SK-N-MC (cell line): ENCODE data around the gene CLEC16A.
A peak's percentile ranks its signal among the peaks of the same experiment; 100 is the strongest.

ENCODE experiments used
- DNase-seq: peaks from one replicate; pipeline ENCODE4 v3.0.0-alpha.2; 2011; ENCODE audit warnings: low read depth, low spot score
- H3K27ac ChIP-seq: fragments of 200-600 bp; sonication (generic); 2 replicates; pipeline ENCODE4 v1.5.1; 2016; ENCODE audit warnings: mixed run types
- H3K36me3 ChIP-seq: fragments of 200-600 bp; sonication (generic); 2 replicates; pipeline ENCODE4 v1.6.1; 2017; ENCODE audit warnings: antibody characterized with exemption, low read length, mixed read lengths; ENCODE audit not compliant: insufficient read depth
- H3K4me3 ChIP-seq: fragments of 200-600 bp; sonication (generic); 2 replicates; pipeline ENCODE4 v1.5.1; 2016
- H3K9ac ChIP-seq: fragments of 200-600 bp; sonication (generic); 2 replicates; pipeline ENCODE4 v1.8.0; 2017; ENCODE audit warnings: mixed run types, mixed read lengths; ENCODE audit not compliant: insufficient read length
- H3K9me3 ChIP-seq: fragments of 200-600 bp; sonication (generic); 2 replicates; pipeline ENCODE4 v1.6.1; 2017; ENCODE audit warnings: low read depth, mild to moderate bottlenecking, antibody characterized with exemption, low read length, moderate library complexity, mixed read lengths
- EZH2 ChIP-seq: fragments of 200-600 bp; sonication (generic); IDR thresholded peaks from one replicate; pipeline ENCODE4 v1.6.1; 2017; ENCODE audit warnings: antibody characterized with exemption
- FOXP2 ChIP-seq: optimal IDR thresholded peaks from 2 replicates; pipeline ENCODE3; 2011; ENCODE audit warnings: mild to moderate bottlenecking, moderate library complexity; ENCODE audit not compliant: insufficient read depth; ENCODE audit errors: extremely low read length, control extremely low read depth
- POLR2AphosphoS5 ChIP-seq: IDR thresholded peaks from 2 replicates; pipeline ENCODE4 v1.6.1; 2012; ENCODE audit warnings: mild to moderate bottlenecking, low read depth, low read length, borderline replicate concordance

The CLEC16A gene

DNA sequence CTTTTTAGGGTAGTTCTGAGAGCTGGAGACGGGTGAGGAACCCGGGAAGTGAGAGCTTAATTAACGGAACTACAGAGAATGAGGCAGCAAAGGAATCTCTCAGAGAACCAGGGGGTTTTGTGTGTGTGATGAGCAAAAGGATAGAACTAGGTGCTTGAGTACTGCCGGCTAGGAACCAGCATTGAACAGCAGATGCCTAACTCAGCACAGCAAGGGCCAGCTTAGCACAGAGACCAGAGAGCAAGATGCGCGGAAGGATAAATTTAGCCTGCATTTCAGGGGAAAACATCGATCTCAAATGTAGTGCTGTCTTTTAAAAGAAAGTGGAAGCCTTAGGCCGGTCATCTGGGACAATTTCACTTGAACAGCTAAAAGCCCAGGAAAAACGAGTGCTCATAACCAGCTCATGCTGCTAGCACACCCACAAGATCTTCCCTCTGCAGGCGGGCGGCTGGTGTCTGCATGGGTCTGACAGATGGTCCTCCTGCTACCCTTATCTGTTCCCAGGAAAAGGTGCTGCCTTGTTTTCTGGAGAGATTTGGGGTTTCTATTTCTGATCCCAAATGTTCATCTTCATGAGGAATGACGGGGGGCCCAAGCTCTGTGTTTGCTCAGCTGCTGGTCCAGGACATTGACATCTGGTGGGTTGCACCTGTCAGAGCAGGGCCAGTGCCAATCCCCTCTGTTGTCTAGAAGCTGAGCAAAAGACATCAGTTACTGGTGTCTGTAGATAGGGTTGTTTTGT, 207.7 kb downstream of the CLEC16A start:
- no peak for DNase-seq
- Histone ChIP-seq H3K9me3 (no peaks in the 10 kb centered on the region), H3K27ac (no peak overlapping the region), H3K4me3 (0 out of 2 replicates have a peak overlapping the region, but pooled peaks have one; percentile 33), H3K9ac (no peak overlapping the region), H3K36me3 (no peaks in the 10 kb centered on the region)
- TF ChIP-seq FOXP2 (no peak), POLR2AphosphoS5 (no peak), EZH2 (no peak)

- DNase-seq, result no peak
- TF ChIP-seq FOXP2 (no peak), POLR2AphosphoS5 (no peak), EZH2 (no peak)
Observed at GRCh38 chr16:11152677-11153331, 208.4 kb downstream of the CLEC16A start.

DNA sequence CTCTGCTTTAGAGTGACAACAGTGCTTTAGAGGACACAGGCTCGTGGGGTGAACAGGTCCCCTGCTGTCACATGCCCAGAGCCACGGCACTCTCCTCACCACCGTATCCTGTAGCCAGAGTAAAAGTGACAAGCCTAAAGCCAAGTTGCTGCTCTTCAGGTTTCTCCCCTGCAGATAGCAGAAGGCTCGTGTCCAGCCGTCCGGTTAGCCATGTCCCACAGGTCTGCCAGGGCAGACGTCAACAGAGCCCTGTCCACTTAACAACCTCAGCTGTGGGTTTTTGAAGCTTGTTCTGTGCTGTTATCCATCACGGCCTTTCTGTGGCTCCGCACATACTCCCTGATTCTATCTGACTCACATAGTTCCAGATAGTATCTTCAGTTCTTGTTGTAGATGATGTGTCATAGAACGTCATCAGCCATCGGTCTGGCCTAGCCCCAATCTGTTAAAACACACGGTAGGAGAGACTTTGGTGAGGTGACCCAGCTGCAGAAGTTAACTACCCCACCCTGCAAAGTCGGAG, 211.0 kb downstream of the CLEC16A start:
- Histone ChIP-seq H3K27ac (no peak overlapping the region), H3K4me3 (no peak overlapping the region), H3K36me3 (no peaks in the 10 kb centered on the region), H3K9ac (no peak overlapping the region), H3K9me3 (no peaks in the 10 kb centered on the region)
- no peak for DNase-seq
- no peak for TF ChIP-seq EZH2
- no peak for TF ChIP-seq FOXP2
- TF ChIP-seq POLR2AphosphoS5, result no peak

More at GRCh38 chr16:11152677-11153331, 208.4 kb downstream of the CLEC16A start:
- Histone ChIP-seq H3K4me3 (no peak overlapping the region), H3K9ac (no peak overlapping the region), H3K36me3 (no peaks in the 10 kb centered on the region), H3K9me3 (no peaks in the 10 kb centered on the region), H3K27ac (no peak overlapping the region)

DNA sequence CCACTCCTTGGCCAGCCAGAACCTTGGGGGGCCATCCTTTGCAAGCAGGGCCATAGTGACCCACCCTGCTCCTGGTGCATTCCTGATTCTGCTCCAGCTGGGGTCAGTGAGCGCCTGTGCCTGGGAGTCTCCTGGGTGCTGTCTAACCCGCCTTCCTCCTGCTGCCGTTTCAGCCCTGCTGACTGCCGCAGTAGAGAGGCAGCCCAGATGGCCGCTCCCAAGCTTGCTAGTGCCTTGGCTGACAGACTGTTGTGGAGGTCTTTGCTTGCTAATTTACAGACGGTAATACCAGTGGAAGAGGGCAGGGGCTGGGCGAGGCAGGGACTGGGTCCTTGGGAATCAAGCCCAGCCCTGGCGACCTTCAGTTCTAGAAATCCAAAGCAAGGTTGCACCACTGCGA, 212.0 kb downstream of the CLEC16A start:
- no peak for TF ChIP-seq FOXP2
- TF ChIP-seq EZH2, result no peak
- TF ChIP-seq POLR2AphosphoS5, result no peak
- DNase-seq, result no peak
- no peaks in the 10 kb centered on the region for H3K9me3 ChIP-seq
- H3K36me3 ChIP-seq, result no peaks in the 10 kb centered on the region
- no peak overlapping the region for H3K27ac ChIP-seq
- no peak overlapping the region for H3K9ac ChIP-seq
- no peak overlapping the region for H3K4me3 ChIP-seq

- DNase-seq, result no peak
- H3K9me3 ChIP-seq, result no peaks in the 10 kb centered on the region
Observed at GRCh38 chr16:11157143-11157542, 212.8 kb downstream of the CLEC16A start.

GRCh38 chr16:11158018-11158417, 213.7 kb downstream of the CLEC16A start:
- DNase-seq, result no peak
- TF ChIP-seq EZH2 (no peak), POLR2AphosphoS5 (no peak), FOXP2 (no peak)
- no peaks in the 10 kb centered on the region for H3K36me3 ChIP-seq

More at GRCh38 chr16:11157143-11157542, 212.8 kb downstream of the CLEC16A start:
- Histone ChIP-seq H3K9ac (no peak overlapping the region), H3K27ac (no peak overlapping the region), H3K36me3 (no peaks in the 10 kb centered on the region), H3K4me3 (no peak overlapping the region)
- TF ChIP-seq EZH2 (no peak), FOXP2 (no peak), POLR2AphosphoS5 (no peak)

DNA sequence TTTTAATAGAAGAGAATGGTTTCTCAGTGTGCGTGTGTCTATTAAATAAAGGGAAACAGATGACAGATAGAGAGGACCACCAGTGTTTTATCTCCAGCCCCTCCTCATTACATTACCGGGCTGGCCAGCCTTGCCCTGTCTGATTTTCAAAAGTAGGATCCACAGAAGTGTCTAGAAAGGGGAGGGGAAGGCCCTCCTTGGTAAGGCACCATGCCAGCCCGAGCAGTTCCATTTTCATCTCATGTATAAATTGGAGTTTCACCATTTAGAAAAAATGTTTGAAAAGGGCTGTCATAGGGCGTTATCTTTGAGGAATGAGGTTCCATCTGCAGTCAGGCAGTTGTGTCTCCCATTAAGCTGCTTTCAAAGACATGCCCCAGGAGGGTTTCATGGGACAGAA, 214.9 kb downstream of the CLEC16A start:
- H3K4me3 ChIP-seq, result no peak overlapping the region
- H3K9ac ChIP-seq, result no peak overlapping the region
- H3K36me3 ChIP-seq, result no peaks in the 10 kb centered on the region
- DNase-seq, result no peak
- H3K27ac ChIP-seq, result no peak overlapping the region
- H3K9me3 ChIP-seq, result no peaks in the 10 kb centered on the region
- TF ChIP-seq POLR2AphosphoS5 (no peak), EZH2 (no peak), FOXP2 (no peak)

More at GRCh38 chr16:11158018-11158417, 213.7 kb downstream of the CLEC16A start:
- Histone ChIP-seq H3K9ac (no peak overlapping the region), H3K9me3 (no peaks in the 10 kb centered on the region), H3K4me3 (no peak overlapping the region), H3K27ac (no peak overlapping the region)

DNA sequence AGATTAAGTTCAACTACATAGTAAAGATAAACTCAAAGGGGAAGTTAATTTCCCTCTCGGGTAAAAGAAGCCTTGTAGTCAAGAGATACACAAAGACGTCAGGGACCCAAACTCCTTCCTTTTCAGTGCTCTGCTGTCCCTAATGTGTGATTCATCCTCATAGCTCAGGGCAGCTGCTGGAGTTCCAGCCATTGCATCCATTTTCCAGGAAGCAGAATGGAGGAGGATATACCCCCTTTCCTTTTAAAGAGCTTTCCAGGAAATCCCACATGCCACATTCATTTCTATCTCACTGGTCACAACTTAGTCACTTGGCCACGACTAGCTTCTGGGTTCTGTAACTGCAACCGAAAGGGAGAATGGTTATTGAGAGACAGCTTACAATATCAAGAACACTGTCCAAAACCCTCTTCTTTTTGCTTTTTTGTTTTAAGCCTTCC, 216.3 kb downstream of the CLEC16A start:
- no peaks in the 10 kb centered on the region for H3K36me3 ChIP-seq
- no peaks in the 10 kb centered on the region for H3K9me3 ChIP-seq
- H3K27ac ChIP-seq, result no peak overlapping the region
- DNase-seq, result no peak
- H3K9ac ChIP-seq, result no peak overlapping the region
- no peak for TF ChIP-seq POLR2AphosphoS5
- no peak for TF ChIP-seq FOXP2
- TF ChIP-seq EZH2, result no peak
- H3K4me3 ChIP-seq, result no peak overlapping the region

DNA sequence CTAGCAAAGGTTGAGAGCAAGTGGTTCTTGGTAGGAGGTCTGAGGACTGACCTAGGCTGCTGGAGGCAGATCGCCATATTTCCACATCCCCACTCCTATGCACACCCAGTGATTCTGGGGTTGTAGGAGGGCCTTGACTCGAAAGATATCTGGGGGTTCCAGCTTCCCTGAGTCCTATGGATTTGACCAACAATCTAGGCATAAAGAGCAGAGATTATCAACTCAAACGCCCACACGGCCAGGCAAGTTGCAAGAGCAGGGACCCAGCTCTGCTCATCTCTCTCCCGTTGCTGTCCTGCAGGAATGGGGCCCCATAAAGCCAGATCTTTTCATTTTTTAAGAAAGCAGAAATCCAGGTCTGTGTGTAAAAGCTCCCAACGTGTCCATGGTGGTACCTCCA, 217.1 kb downstream of the CLEC16A start:
- no peak for TF ChIP-seq POLR2AphosphoS5
- TF ChIP-seq FOXP2, result no peak
- no peak for TF ChIP-seq EZH2
- Histone ChIP-seq H3K4me3 (no peak overlapping the region), H3K9ac (no peak overlapping the region), H3K9me3 (no peaks in the 10 kb centered on the region), H3K36me3 (no peaks in the 10 kb centered on the region), H3K27ac (no peak overlapping the region)
- DNase-seq, result no peak
